Endodermal cell (in vitro differentiated cells): ENCODE results near the gene PRKX. TPM values are rescaled to one million over a fixed set of nuclear protein-coding genes. Genes with fewer than 3 reads are reported as not detected.
"Not testable (repeated sequence)": the region's sequence is repeated elsewhere in the genome, so short reads cannot be mapped to it uniquely, and the experiment has no call there.

Source experiments
- DNase-seq: peaks from one replicate; pipeline ENCODE4 v3.0.0-alpha.2; 2017
- H3K27ac ChIP-seq: 2 replicates; pipeline ENCODE4 v1.5.1; 2013; ENCODE audit warnings: mild to moderate bottlenecking, low read depth, low read length, moderate library complexity
- H3K27me3 ChIP-seq: 2 replicates; pipeline ENCODE4 v1.6.1; 2013; ENCODE audit warnings: mild to moderate bottlenecking, low read length, moderate library complexity; ENCODE audit not compliant: insufficient read depth, control insufficient read depth, poor library complexity, severe bottlenecking
- H3K36me3 ChIP-seq: 2 replicates; pipeline ENCODE4 v1.7.0; 2013; ENCODE audit warnings: mild to moderate bottlenecking, low read length, moderate library complexity; ENCODE audit not compliant: control insufficient read depth, insufficient read depth
- H3K4me1 ChIP-seq: one replicate; pipeline ENCODE4 v1.7.0; 2013; ENCODE audit warnings: low read length; ENCODE audit not compliant: control insufficient read depth, insufficient read depth
- H3K4me3 ChIP-seq: 2 replicates; pipeline ENCODE4 v1.5.1; 2013; ENCODE audit warnings: mild to moderate bottlenecking, low read length, moderate library complexity
- H3K9ac ChIP-seq: 2 replicates; pipeline ENCODE4 v1.6.1; 2013; ENCODE audit warnings: mild to moderate bottlenecking, low read length, moderate library complexity; ENCODE audit not compliant: poor library complexity, severe bottlenecking; ENCODE audit errors: extremely low read depth
- H3K9me3 ChIP-seq: 2 replicates; pipeline ENCODE4 v1.6.1; 2013; ENCODE audit warnings: mild to moderate bottlenecking, low read length, moderate library complexity; ENCODE audit not compliant: control insufficient read depth
- H3K27ac Mint-ChIP-seq: 2 replicates; pipeline ENCODE4 v1.8.0; 2020; ENCODE audit warnings: mixed read lengths
- H3K27me3 Mint-ChIP-seq: 2 replicates; pipeline ENCODE4 v1.8.0; 2021; ENCODE audit warnings: mild to moderate bottlenecking, mixed read lengths; ENCODE audit not compliant: insufficient read depth
- H3K36me3 Mint-ChIP-seq: 2 replicates; pipeline ENCODE4 v1.8.0; 2020; ENCODE audit warnings: low read depth, mixed read lengths
- H3K4me1 Mint-ChIP-seq: 2 replicates; pipeline ENCODE4 v1.8.0; 2020; ENCODE audit warnings: mixed read lengths
- H3K4me3 Mint-ChIP-seq: 2 replicates; pipeline ENCODE4 v1.8.0; 2020; ENCODE audit warnings: mild to moderate bottlenecking, moderate library complexity, mixed read lengths
- H3K9me3 Mint-ChIP-seq: 2 replicates; pipeline ENCODE4 v1.8.0; 2020; ENCODE audit warnings: mild to moderate bottlenecking, mixed read lengths
- CTCF ChIP-seq: fragments of 200-600 bp; sonication (generic); conservative IDR thresholded peaks from 2 replicates; pipeline ENCODE4 v1.5.0; 2021; ENCODE audit warnings: antibody characterized with exemption, mild to moderate bottlenecking
- WGBS, 2 experiments: methylation state at CpG; one replicate each; pipeline versions ENCODE4 v1.1.5 to v1.1.7; 2013; ENCODE audit warnings: missing lambda C conversion rate in 2 of 2, mixed read lengths in 1 of 2; ENCODE audit not compliant: insufficient coverage in 1 of 2, insufficient read length in 1 of 2; 5-methylcytosine and 5-hydroxymethylcytosine counted together
- total RNA-seq, 2 donors: library from RNA; stranded (reverse); fragmentation: NEBNext Ultra II Directional in 1 of 2; extraction: Animal tissue kit (Norgen Biotek cat#: 25700) in 1 of 2; gene quantifications; 2 replicates in 1 of 2; 3 replicates in 1 of 2; pipeline ENCODE4 v1.2.1, GENCODE V29; 2021

PRKX gene
- total RNA-seq, 2 donors from 2014 or later: 24.7 to 73.7 TPM

- no peak overlapping the region for H3K27ac ChIP-seq
- Mint-ChIP-seq H3K27me3 (peaks cover 6% of the 10 kb centered on the region), H3K9me3 (peaks cover 4% of the 10 kb centered on the region), H3K36me3 (no peaks in the 10 kb centered on the region), H3K4me3 (no peak overlapping the region), H3K4me1 (no peaks in the 10 kb centered on the region), H3K27ac (no peak overlapping the region)
- no peak for DNase-seq
- H3K27me3 ChIP-seq: no peaks in the 10 kb centered on the region
- WGBS, 2 experiments: 88 to 94% methylated on average over 2 of the region's 3 CpGs
- H3K9me3 ChIP-seq: no peaks in the 10 kb centered on the region
- H3K4me1 ChIP-seq: no peaks in the 10 kb centered on the region
- no peak overlapping the region for H3K9ac ChIP-seq
- no peak for TF ChIP-seq CTCF
- H3K4me3 ChIP-seq: no peak overlapping the region
- H3K36me3 ChIP-seq: no peaks in the 10 kb centered on the region
These were observed 34.7 kb upstream of the PRKX start for GRCh38 chrX:3748052-3748559.

GRCh38 chrX:3743801-3744439 is 30.5 kb upstream of the PRKX start:
- WGBS, 2 experiments: 87 to 100% methylated on average over 1 to 6 of the region's 8 CpGs
- TF ChIP-seq CTCF: no peak
- Mint-ChIP-seq H3K4me1 (no peaks in the 10 kb centered on the region), H3K27me3 (peaks cover 4% of the 10 kb centered on the region), H3K9me3 (peaks cover 14% of the 10 kb centered on the region), H3K4me3 (no peak overlapping the region), H3K27ac (no peak overlapping the region), H3K36me3 (no peaks in the 10 kb centered on the region)
- no peaks in the 10 kb centered on the region for H3K4me1 ChIP-seq
- no peak overlapping the region for H3K4me3 ChIP-seq
- no peaks in the 10 kb centered on the region for H3K9me3 ChIP-seq
- no peak for DNase-seq
- H3K36me3 ChIP-seq: no peaks in the 10 kb centered on the region
- H3K27me3 ChIP-seq: no peaks in the 10 kb centered on the region
- no peak overlapping the region for H3K9ac ChIP-seq
- no peak overlapping the region for H3K27ac ChIP-seq

GRCh38 chrX:3740946-3741345 is 27.5 kb upstream of the PRKX start:
- not testable (repeated sequence) for H3K27me3 Mint-ChIP-seq, H3K9me3 ChIP-seq, H3K4me1 ChIP-seq, H3K4me3 ChIP-seq, H3K4me1 Mint-ChIP-seq, H3K27me3 ChIP-seq, H3K27ac ChIP-seq, H3K4me3 Mint-ChIP-seq, H3K36me3 ChIP-seq, DNase-seq, H3K27ac Mint-ChIP-seq, H3K36me3 Mint-ChIP-seq, H3K9ac ChIP-seq
- 99% methylated on average over 4 of the region's 8 CpGs; no CpG with 5 or more reads in 1 of the 2 experiments for WGBS, 2 experiments
- H3K9me3 Mint-ChIP-seq: peaks cover 16% of the 10 kb centered on the region

DNA sequence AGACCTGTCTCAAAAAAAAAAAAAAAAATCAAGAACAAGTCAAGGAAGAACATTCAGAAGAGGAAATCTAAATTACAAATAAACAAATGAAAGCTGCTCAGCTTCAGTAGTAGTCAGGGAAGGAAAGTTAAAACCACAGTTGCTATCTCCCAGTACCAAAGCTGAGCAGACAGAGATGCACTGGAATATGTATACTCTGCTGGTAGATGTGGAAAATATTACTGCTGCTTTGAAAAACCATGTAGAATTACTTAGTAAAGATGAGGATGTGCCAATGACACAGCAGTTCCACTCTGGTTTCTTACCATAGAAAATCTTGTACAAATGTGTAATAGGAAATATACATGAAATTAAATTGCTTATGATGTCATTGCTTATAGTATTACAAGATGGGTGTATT is 25.1 kb upstream of the PRKX start:
- no peaks in the 10 kb centered on the region for H3K36me3 Mint-ChIP-seq
- Histone ChIP-seq H3K4me3 (no peak overlapping the region), H3K9me3 (no peaks in the 10 kb centered on the region), H3K4me1 (no peaks in the 10 kb centered on the region), H3K27ac (no peak overlapping the region), H3K27me3 (no peaks in the 10 kb centered on the region), H3K36me3 (no peaks in the 10 kb centered on the region), H3K9ac (no peak overlapping the region)
- no peak for DNase-seq
- no peak overlapping the region for H3K4me3 Mint-ChIP-seq
- no peaks in the 10 kb centered on the region for H3K4me1 Mint-ChIP-seq
- TF ChIP-seq CTCF: no peak
- H3K9me3 Mint-ChIP-seq: peaks cover 16% of the 10 kb centered on the region
- H3K27me3 Mint-ChIP-seq: peaks cover 4% of the 10 kb centered on the region
- no peak overlapping the region for H3K27ac Mint-ChIP-seq

GRCh38 chrX:3736536-3736935 is 23.1 kb upstream of the PRKX start:
- not testable (repeated sequence) for H3K36me3 Mint-ChIP-seq, H3K27me3 ChIP-seq, H3K9ac ChIP-seq, H3K27ac ChIP-seq, H3K4me3 Mint-ChIP-seq, H3K27ac Mint-ChIP-seq, H3K4me1 ChIP-seq, H3K27me3 Mint-ChIP-seq, H3K4me3 ChIP-seq, DNase-seq, H3K9me3 ChIP-seq, H3K36me3 ChIP-seq, H3K4me1 Mint-ChIP-seq
- 88 to 94% methylated on average over 4 to 10 of the region's 11 CpGs for WGBS, 2 experiments
- peaks cover 16% of the 10 kb centered on the region for H3K9me3 Mint-ChIP-seq
